B cell (primary cell): ENCODE results near the gene NOL4L.

Experiments used
- EZH2 ChIP-seq: IDR thresholded peaks from 2 replicates; pipeline ENCODE4 v1.6.1; 2012; ENCODE audit warnings: borderline replicate concordance, low read depth, mild to moderate bottlenecking, moderate library complexity, low read length; ENCODE audit not compliant: insufficient read depth, poor library complexity, severe bottlenecking
- TF ChIP-seq, protein P1 (sequence below): fragments of 200-600 bp; IDR thresholded peaks from one replicate; pipeline ENCODE4 v1.8.0; 2022; ENCODE audit warnings: antibody characterized with exemption, mild to moderate bottlenecking

GRCh38 chr20:32605167-32605656 is 20.1 kb upstream of the NOL4L start:
- TF ChIP-seq, protein P1, sequence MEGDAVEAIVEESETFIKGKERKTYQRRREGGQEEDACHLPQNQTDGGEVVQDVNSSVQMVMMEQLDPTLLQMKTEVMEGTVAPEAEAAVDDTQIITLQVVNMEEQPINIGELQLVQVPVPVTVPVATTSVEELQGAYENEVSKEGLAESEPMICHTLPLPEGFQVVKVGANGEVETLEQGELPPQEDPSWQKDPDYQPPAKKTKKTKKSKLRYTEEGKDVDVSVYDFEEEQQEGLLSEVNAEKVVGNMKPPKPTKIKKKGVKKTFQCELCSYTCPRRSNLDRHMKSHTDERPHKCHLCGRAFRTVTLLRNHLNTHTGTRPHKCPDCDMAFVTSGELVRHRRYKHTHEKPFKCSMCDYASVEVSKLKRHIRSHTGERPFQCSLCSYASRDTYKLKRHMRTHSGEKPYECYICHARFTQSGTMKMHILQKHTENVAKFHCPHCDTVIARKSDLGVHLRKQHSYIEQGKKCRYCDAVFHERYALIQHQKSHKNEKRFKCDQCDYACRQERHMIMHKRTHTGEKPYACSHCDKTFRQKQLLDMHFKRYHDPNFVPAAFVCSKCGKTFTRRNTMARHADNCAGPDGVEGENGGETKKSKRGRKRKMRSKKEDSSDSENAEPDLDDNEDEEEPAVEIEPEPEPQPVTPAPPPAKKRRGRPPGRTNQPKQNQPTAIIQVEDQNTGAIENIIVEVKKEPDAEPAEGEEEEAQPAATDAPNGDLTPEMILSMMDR: no peak
- no peak for TF ChIP-seq EZH2
